Thyroid gland (tissue), 4 donors: Measurements from ENCODE around the gene SLC25A21.

ENCODE experiments used
- CTCF ChIP-seq, 6 experiments: fragments of 200-600 bp in 3 of 6; fragments of 450-650 bp in 3 of 6; sonication (generic) in 3 of 6; IDR thresholded peaks; one replicate each; pipeline ENCODE4 v1.5.1; 2016 to 2019; ENCODE audit warnings: antibody characterized with exemption in 6 of 6, mild to moderate bottlenecking in 2 of 6, inconsistent platforms in 1 of 6, moderate library complexity in 1 of 6
- POLR2A ChIP-seq, 2 donors: fragments of 450-650 bp; IDR thresholded peaks; one replicate each; pipeline ENCODE4 v1.6.1; 2017; ENCODE audit warnings: antibody characterized with exemption in 2 of 2, mild to moderate bottlenecking in 2 of 2, moderate library complexity in 1 of 2

GRCh38 chr14:36944307-36945010 lies 227.9 kb downstream of the SLC25A21 start:
- TF ChIP-seq CTCF (IDR thresholded peaks at IDR 0.05): no peak
- TF ChIP-seq POLR2A (IDR thresholded peaks at IDR 0.05): no peak
